Naive thymus-derived CD8-positive, alpha-beta T cell (primary cell): ENCODE measurements around the gene CGB3. TPM values are rescaled to one million over a fixed set of nuclear protein-coding genes. Genes with fewer than 3 reads are reported as not detected.

ENCODE experiments used
- microRNA-seq: library from miRNA; unstranded; fragments of <30 nt; microRNA quantifications from one replicate; pipeline ENCODE4 v1.2.0, GENCODE V29; 2022; ENCODE audit warnings: borderline microRNAs expressed
- polyA plus RNA-seq, 3 donors: library from polyadenylated mRNA; unstranded; fragments of 300-500 nt; fragmentation: Illumina TruSeq; gene quantifications; one replicate each; pipeline ENCODE4 v1.2.3, GENCODE V29; 2021
- total RNA-seq, 8 experiments: library from RNA in 2 of 8; stranded (reverse) in 2 of 8; gene quantifications; one replicate each; pipeline ENCODE4 v1.2.3 and lab custom pipeline; 2021 to 2026

Gene CGB3
- total and polyA plus RNA-seq, 5 experiments from 2014 or later: not detected

Small RNA genes lying within 50 kb of the gene (microRNA-seq; reads per million reads assigned to microRNA genes)
- not detected for gene MIR6798

Other genes starting within 250 kb of the CGB3 start
- gene BCAT2, start 213.3 kb downstream of the CGB3 start, total RNA-seq: 10 to 100 TPM; 24.3 to 27.2 TPM
- 10 to 100 TPM; 18.9 to 26.0 (median 21.9) TPM for gene BCAT2, start 213.3 kb downstream of the CGB3 start, polyA plus RNA-seq
- gene HSD17B14, start 187.8 kb downstream of the CGB3 start, total RNA-seq: 1 to 10 TPM in 1 of 2 experiments, under 1 TPM in 1; 0.62 to 1.1 TPM
- 1 to 10 TPM in 1 of 3 donors, under 1 TPM in 1, not detected in 1; 0.83 to 1.7 TPM for gene HSD17B14, start 187.8 kb downstream of the CGB3 start, polyA plus RNA-seq
- gene PLEKHA4, start 155.7 kb downstream of the CGB3 start, total RNA-seq: 1 to 10 TPM; 4.1 to 6.6 TPM
- gene PLEKHA4, start 155.7 kb downstream of the CGB3 start, polyA plus RNA-seq: 1 to 10 TPM; 7.4 to 8.5 (median 8.1) TPM
- 10 to 100 TPM; 56.9 to 59.9 TPM for gene PPP1R15A, start 151.9 kb downstream of the CGB3 start, total RNA-seq
- gene PPP1R15A, start 151.9 kb downstream of the CGB3 start, polyA plus RNA-seq: 10 to 100 TPM; 17.2 to 47.3 (median 43.1) TPM
- gene TULP2, start 125.6 kb downstream of the CGB3 start, total RNA-seq: not detected
- gene TULP2, start 125.6 kb downstream of the CGB3 start, polyA plus RNA-seq: under 1 TPM in 1 of 3 donors, not detected in 2; 0.08 TPM
- 100 to 1,000 TPM; 106 to 113 TPM for gene NUCB1, start 124.0 kb downstream of the CGB3 start, total RNA-seq
- 100 to 1,000 TPM in 1 of 3 donors, 10 to 100 TPM in 2; 48.6 to 119 (median 82.5) TPM for gene NUCB1, start 124.0 kb downstream of the CGB3 start, polyA plus RNA-seq
- 1 to 10 TPM; 1.8 to 2.3 TPM for gene DHDH, start 90.6 kb downstream of the CGB3 start, total RNA-seq
- gene DHDH, start 90.6 kb downstream of the CGB3 start, polyA plus RNA-seq: 1 to 10 TPM in 2 of 3 donors, under 1 TPM in 1; 0.67 to 2.4 (median 2.0) TPM
- gene BAX, start 69.5 kb downstream of the CGB3 start, total RNA-seq: 100 to 1,000 TPM; 170 to 181 TPM
- 10 to 100 TPM; 58.5 to 97.1 (median 83.1) TPM for gene BAX, start 69.5 kb downstream of the CGB3 start, polyA plus RNA-seq
- 1,000 to 10,000 TPM; 1,370 to 1,435 TPM for gene FTL, start 59.0 kb downstream of the CGB3 start, total RNA-seq
- gene FTL, start 59.0 kb downstream of the CGB3 start, polyA plus RNA-seq: 1,000 to 10,000 TPM; 4,833 to 4,899 (median 4,886) TPM
- gene GYS1, start 31.0 kb downstream of the CGB3 start, total RNA-seq: 10 to 100 TPM; 45.9 to 47.9 TPM
- 10 to 100 TPM; 17.9 to 31.0 (median 22.3) TPM for gene GYS1, start 31.0 kb downstream of the CGB3 start, polyA plus RNA-seq
- gene RUVBL2, start 30.4 kb downstream of the CGB3 start, total RNA-seq: 10 to 100 TPM; 30.4 to 32.0 TPM
- gene RUVBL2, start 30.4 kb downstream of the CGB3 start, polyA plus RNA-seq: 10 to 100 TPM; 47.5 to 66.1 (median 62.0) TPM
- gene LHB, start 7.2 kb downstream of the CGB3 start, total RNA-seq: not detected
- not detected for gene LHB, start 7.2 kb downstream of the CGB3 start, polyA plus RNA-seq
- not detected for gene CGB2, start 7.6 kb upstream of the CGB3 start, total RNA-seq
- gene CGB2, start 7.6 kb upstream of the CGB3 start, polyA plus RNA-seq: not detected
- not detected for gene CGB1, start 12.6 kb upstream of the CGB3 start, total RNA-seq
- gene CGB1, start 12.6 kb upstream of the CGB3 start, polyA plus RNA-seq: not detected
- not detected for gene CGB5, start 19.5 kb upstream of the CGB3 start, total RNA-seq
- not detected for gene CGB5, start 19.5 kb upstream of the CGB3 start, polyA plus RNA-seq
- not detected for gene CGB8, start 24.8 kb upstream of the CGB3 start, total RNA-seq
- not detected for gene CGB8, start 24.8 kb upstream of the CGB3 start, polyA plus RNA-seq
- gene CGB7, start 33.4 kb upstream of the CGB3 start, total RNA-seq: not detected
- not detected for gene CGB7, start 33.4 kb upstream of the CGB3 start, polyA plus RNA-seq
- not detected for gene NTF4, start 40.5 kb upstream of the CGB3 start, total RNA-seq
- not detected for gene NTF4, start 40.5 kb upstream of the CGB3 start, polyA plus RNA-seq
- not detected for gene KCNA7, start 48.4 kb upstream of the CGB3 start, total RNA-seq
- not detected for gene KCNA7, start 48.4 kb upstream of the CGB3 start, polyA plus RNA-seq
- 100 to 1,000 TPM; 706 to 741 TPM for gene SNRNP70, start 61.1 kb upstream of the CGB3 start, total RNA-seq
- 10 to 100 TPM; 42.3 to 63.4 (median 50.2) TPM for gene SNRNP70, start 61.1 kb upstream of the CGB3 start, polyA plus RNA-seq
- 10 to 100 TPM; 15.7 to 16.2 TPM for gene LIN7B, start 90.0 kb upstream of the CGB3 start, total RNA-seq
- 1 to 10 TPM; 5.5 to 9.2 (median 5.6) TPM for gene LIN7B, start 90.0 kb upstream of the CGB3 start, polyA plus RNA-seq
- gene C19orf73, start 94.8 kb upstream of the CGB3 start, total RNA-seq: 1 to 10 TPM; 1.6 TPM
- 1 to 10 TPM; 3.0 to 7.0 (median 5.7) TPM for gene C19orf73, start 94.8 kb upstream of the CGB3 start, polyA plus RNA-seq
- gene PPFIA3, start 95.2 kb upstream of the CGB3 start, total RNA-seq: 1 to 10 TPM; 3.6 to 4.7 TPM
- gene PPFIA3, start 95.2 kb upstream of the CGB3 start, polyA plus RNA-seq: under 1 TPM in 2 of 3 donors, not detected in 1; 0.20 to 0.58 TPM
- gene HRC, start 131.1 kb upstream of the CGB3 start, total RNA-seq: not detected
- not detected for gene HRC, start 131.1 kb upstream of the CGB3 start, polyA plus RNA-seq
- not detected for gene TRPM4, start 133.5 kb upstream of the CGB3 start, total RNA-seq
- gene TRPM4, start 133.5 kb upstream of the CGB3 start, polyA plus RNA-seq: not detected